ENCODE results near the gene TINAG. TPM values are rescaled to one million over a fixed set of nuclear protein-coding genes. Genes with fewer than 3 reads are reported as not detected.

The TINAG gene, protein sequence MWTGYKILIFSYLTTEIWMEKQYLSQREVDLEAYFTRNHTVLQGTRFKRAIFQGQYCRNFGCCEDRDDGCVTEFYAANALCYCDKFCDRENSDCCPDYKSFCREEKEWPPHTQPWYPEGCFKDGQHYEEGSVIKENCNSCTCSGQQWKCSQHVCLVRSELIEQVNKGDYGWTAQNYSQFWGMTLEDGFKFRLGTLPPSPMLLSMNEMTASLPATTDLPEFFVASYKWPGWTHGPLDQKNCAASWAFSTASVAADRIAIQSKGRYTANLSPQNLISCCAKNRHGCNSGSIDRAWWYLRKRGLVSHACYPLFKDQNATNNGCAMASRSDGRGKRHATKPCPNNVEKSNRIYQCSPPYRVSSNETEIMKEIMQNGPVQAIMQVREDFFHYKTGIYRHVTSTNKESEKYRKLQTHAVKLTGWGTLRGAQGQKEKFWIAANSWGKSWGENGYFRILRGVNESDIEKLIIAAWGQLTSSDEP
- total RNA-seq, result not detected
- long read RNA-seq, result 0 reads

DNA sequence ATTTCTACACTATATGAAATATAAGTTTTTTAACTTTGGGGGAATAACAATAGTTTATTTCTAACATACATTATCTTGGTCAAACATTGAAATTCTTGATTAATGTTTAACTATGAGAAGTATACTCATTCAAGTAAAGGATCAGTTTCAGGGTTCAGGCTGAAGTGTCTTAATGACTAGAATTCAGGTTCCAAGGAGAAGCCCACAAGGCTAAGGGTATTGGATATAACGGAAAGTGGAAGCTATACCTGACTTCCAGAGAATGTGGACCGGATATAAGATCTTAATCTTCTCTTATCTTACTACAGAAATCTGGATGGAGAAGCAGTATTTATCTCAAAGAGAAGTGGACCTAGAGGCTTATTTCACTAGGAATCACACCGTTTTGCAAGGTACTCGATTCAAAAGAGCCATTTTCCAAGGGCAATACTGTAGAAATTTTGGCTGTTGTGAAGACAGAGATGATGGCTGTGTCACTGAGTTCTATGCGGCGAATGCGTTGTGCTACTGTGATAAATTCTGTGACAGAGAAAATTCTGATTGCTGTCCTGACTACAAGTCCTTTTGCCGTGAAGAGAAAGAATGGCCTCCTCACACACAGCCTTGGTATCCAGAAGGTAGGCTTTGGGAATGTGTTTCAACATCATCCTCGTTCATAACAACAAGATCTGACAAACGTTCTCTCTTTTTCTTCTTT lies at the start of gene TINAG:
TINAG (plus strand) TSS at position 153 of the 697 bp plus-strand sequence; CDS start at position 263, 110 bp downstream.
- no peak within 1 kb of the TSS for H3K27ac ChIP-seq
- DNase-seq (no peak), ATAC-seq (no peak)
- no peak within 1 kb of the TSS for H3K4me3 ChIP-seq
- H3K27me3 ChIP-seq, result no peaks in the 10 kb centered on the region
- intact Hi-C loops (cut with DNase I), result no loop called here
- no peaks in the 10 kb centered on the region for H3K4me1 ChIP-seq
- no peaks in the 10 kb centered on the region for H3K9me3 ChIP-seq
- H3K36me3 ChIP-seq, result no peaks in the 10 kb centered on the region
- TF ChIP-seq, protein P1, sequence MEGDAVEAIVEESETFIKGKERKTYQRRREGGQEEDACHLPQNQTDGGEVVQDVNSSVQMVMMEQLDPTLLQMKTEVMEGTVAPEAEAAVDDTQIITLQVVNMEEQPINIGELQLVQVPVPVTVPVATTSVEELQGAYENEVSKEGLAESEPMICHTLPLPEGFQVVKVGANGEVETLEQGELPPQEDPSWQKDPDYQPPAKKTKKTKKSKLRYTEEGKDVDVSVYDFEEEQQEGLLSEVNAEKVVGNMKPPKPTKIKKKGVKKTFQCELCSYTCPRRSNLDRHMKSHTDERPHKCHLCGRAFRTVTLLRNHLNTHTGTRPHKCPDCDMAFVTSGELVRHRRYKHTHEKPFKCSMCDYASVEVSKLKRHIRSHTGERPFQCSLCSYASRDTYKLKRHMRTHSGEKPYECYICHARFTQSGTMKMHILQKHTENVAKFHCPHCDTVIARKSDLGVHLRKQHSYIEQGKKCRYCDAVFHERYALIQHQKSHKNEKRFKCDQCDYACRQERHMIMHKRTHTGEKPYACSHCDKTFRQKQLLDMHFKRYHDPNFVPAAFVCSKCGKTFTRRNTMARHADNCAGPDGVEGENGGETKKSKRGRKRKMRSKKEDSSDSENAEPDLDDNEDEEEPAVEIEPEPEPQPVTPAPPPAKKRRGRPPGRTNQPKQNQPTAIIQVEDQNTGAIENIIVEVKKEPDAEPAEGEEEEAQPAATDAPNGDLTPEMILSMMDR (IDR thresholded peaks at IDR 0.05), result no peak

DNA sequence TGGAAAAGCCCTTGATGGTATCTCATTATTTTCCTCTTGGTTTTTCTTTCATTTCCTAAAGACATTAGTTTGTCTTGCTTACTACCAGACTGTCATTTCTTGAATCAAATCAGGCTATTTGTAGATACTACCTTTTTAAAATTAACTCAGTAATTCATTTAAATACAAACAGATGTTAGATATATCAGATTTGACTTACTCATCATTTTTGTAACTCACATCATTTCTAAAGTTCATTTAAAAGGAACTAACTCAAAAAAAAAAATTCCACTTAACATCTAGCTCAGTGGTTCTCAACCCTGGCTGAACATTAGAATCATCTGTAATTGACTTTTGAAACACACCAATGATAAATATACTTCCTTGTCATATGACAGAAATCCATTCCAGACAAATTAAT lies 48.2 kb upstream of the TINAG start:
- Histone ChIP-seq H3K36me3 (no peaks in the 10 kb centered on the region), H3K4me3 (no peak overlapping the region), H3K4me1 (no peaks in the 10 kb centered on the region), H3K27ac (no peak overlapping the region), H3K27me3 (no peaks in the 10 kb centered on the region), H3K9me3 (no peaks in the 10 kb centered on the region)
- intact Hi-C loops (cut with DNase I), result no loop called here
- ATAC-seq (no peak), DNase-seq (no peak)
- TF ChIP-seq, protein P1 (IDR thresholded peaks at IDR 0.05), result no peak

DNA sequence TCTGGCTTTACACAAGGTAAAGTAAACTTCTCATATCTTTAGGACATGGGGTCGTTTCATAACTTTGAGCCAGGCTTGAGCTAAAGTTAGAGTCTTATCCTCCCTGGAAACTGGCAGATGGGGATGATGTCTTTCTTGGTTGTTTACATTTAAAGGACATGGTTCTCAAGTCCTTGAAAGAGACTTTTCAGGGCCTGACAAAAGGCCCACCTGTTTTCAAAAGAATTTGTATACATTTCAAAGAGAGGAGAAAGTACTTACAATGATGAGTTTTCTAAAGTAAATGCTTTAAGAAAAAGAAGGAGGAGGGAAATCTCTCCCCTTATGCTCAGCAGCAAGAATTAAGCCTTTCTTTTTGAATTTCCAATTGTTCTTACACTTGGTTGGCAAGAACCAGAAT lies 45.7 kb upstream of the TINAG start:
- H3K4me3 ChIP-seq, result no peak overlapping the region
- no peaks in the 10 kb centered on the region for H3K9me3 ChIP-seq
- intact Hi-C loops (cut with DNase I), result no loop called here
- H3K27me3 ChIP-seq, result no peaks in the 10 kb centered on the region
- TF ChIP-seq, protein P1 (IDR thresholded peaks at IDR 0.05), result no peak
- H3K27ac ChIP-seq, result no peak overlapping the region
- H3K36me3 ChIP-seq, result no peaks in the 10 kb centered on the region
- ATAC-seq, result no peak
- DNase-seq, result no peak
- no peaks in the 10 kb centered on the region for H3K4me1 ChIP-seq

DNA sequence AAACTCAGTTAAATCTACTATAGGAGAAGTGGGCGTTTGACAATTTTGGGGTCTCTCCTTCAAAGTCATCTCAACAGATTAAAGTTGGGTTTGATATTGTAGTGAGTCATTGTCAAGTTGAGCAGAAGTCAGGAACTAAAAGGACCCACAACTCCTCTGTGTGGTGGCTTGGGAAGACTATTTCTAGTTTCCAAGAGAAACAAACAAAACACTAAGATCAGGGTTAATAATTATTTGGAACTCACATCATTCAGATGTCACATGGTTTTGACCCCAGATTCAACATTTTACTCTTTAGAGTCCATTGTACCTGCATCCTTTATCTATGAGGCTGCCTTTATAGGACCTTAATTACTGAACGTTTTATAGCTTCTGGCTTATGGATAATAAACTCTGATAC lies 45.3 kb upstream of the TINAG start:
- H3K27ac ChIP-seq, result no peak overlapping the region
- H3K36me3 ChIP-seq, result no peaks in the 10 kb centered on the region
- intact Hi-C loops (cut with DNase I), result no loop called here
- H3K9me3 ChIP-seq, result no peaks in the 10 kb centered on the region
- no peaks in the 10 kb centered on the region for H3K27me3 ChIP-seq
- ATAC-seq (no peak), DNase-seq (no peak)
- no peaks in the 10 kb centered on the region for H3K4me1 ChIP-seq
- TF ChIP-seq, protein P1 (IDR thresholded peaks at IDR 0.05), result no peak
- no peak overlapping the region for H3K4me3 ChIP-seq

DNA sequence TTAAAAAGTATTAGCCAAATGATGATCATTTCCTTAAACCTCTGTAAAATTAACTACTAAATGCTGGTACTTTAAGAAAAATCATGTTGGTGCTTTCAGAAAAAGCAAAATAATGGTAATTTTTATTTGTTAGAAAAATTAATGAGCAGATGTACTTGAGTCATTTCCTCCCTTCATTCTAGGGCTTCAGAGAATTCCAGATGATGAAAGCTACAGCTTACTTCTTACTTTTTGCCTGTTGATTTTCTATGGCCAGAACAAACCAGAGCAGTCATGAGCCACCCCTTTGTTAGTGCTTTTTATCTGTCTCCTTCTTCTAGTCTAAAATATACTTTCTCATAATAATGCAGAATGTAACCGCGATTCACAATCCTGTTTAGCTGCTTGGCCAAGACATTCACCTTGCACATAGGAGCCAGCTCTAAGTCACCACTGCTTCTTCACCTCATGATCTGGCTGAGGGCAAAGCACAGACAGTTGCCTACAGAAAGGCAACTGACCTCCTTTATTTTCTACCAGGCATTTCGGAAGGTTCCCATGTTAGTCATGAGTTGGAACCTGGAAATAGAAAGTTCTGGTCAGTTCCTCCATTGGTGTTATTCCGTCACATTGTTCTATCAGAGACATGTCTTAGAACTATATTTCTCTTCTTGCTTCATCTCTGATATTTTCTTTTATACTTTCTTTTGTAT lies 43.5 kb upstream of the TINAG start:
- intact Hi-C loops (cut with DNase I), result no loop called here
- ATAC-seq (no peak), DNase-seq (no peak)
- no peak overlapping the region for H3K4me3 ChIP-seq
- no peaks in the 10 kb centered on the region for H3K4me1 ChIP-seq
- H3K27me3 ChIP-seq, result no peaks in the 10 kb centered on the region
- no peak overlapping the region for H3K27ac ChIP-seq
- no peaks in the 10 kb centered on the region for H3K9me3 ChIP-seq
- TF ChIP-seq, protein P1 (IDR thresholded peaks at IDR 0.05), result no peak
- H3K36me3 ChIP-seq, result no peaks in the 10 kb centered on the region
